ENCODE measurements around the gene SNAI3. TPM values are rescaled to one million over a fixed set of nuclear protein-coding genes. Genes with fewer than 3 reads are reported as not detected.

The SNAI3 gene
- total RNA-seq, 2 donors from 2014 or later, result 8.4 to 10.5 TPM

Other genes with a start within 250 kb of the SNAI3 start
- 10 to 100 TPM; 12.2 to 13.8 TPM for gene ZFPM1, start 233.2 kb downstream of the SNAI3 start, total RNA-seq
- gene ZC3H18, start 116.1 kb downstream of the SNAI3 start, total RNA-seq, result 10 to 100 TPM; 88.7 to 99.0 TPM
- gene IL17C, start 47.9 kb downstream of the SNAI3 start, total RNA-seq, result under 1 TPM in 1 of 2 donors, not detected in 1; 0.41 TPM
- gene CYBA, start 35.5 kb downstream of the SNAI3 start, total RNA-seq, result 100 to 1,000 TPM; 199 to 318 TPM
- 10 to 100 TPM; 64.5 to 80.5 TPM for gene MVD, start 23.4 kb downstream of the SNAI3 start, total RNA-seq
- 10 to 100 TPM; 58.6 to 64.5 TPM for gene RNF166, start 19.9 kb upstream of the SNAI3 start, total RNA-seq
- gene CTU2, start 20.0 kb upstream of the SNAI3 start, total RNA-seq, result 10 to 100 TPM; 25.9 to 34.9 TPM
- 100 to 1,000 TPM in 1 of 2 donors, 10 to 100 TPM in 1; 94.1 to 141 TPM for gene PIEZO1, start 98.7 kb upstream of the SNAI3 start, total RNA-seq
- 100 to 1,000 TPM; 167 to 172 TPM for gene CDT1, start 117.3 kb upstream of the SNAI3 start, total RNA-seq
- gene APRT, start 125.4 kb upstream of the SNAI3 start, total RNA-seq, result 100 to 1,000 TPM; 116 to 139 TPM
- 10 to 100 TPM; 26.1 to 31.7 TPM for gene GALNS, start 170.4 kb upstream of the SNAI3 start, total RNA-seq
- gene TRAPPC2L, start 170.6 kb upstream of the SNAI3 start, total RNA-seq, result 10 to 100 TPM; 32.0 to 35.2 TPM
- not detected for gene PABPN1L, start 180.2 kb upstream of the SNAI3 start, total RNA-seq